GM23338 (cell line): Measurements from ENCODE around the gene CNTNAP5. TPM values are rescaled to one million over a fixed set of nuclear protein-coding genes. Genes with fewer than 3 reads are reported as not detected.

Source experiments
- ATAC-seq: fragments of 200-7000 bp; cut with Tn5 transposase; 3 replicates; pipeline ENCODE4 v1.9.1; 2020
- DNase-seq: peaks from one replicate; pipeline ENCODE4 v3.0.0-alpha.2; 2015; ENCODE audit warnings: low spot score
- H2AFZ ChIP-seq: fragments of 200-600 bp; sonication (generic); 2 replicates; pipeline ENCODE4 v1.8.0; 2016; ENCODE audit warnings: antibody characterized with exemption, mild to moderate bottlenecking, moderate library complexity
- H3F3A ChIP-seq: fragments of 200-600 bp; sonication (generic); replicated peaks from 2 replicates; pipeline ENCODE4 v1.8.0; 2017; ENCODE audit warnings: antibody characterized with exemption, mixed run types, low read depth
- H3K27ac ChIP-seq: fragments of 200-600 bp; sonication (generic); 2 replicates; pipeline ENCODE4 v1.6.1; 2016; ENCODE audit warnings: low read depth
- H3K27me3 ChIP-seq: fragments of 200-600 bp; sonication (generic); 2 replicates; pipeline ENCODE4 v1.8.0; 2016; ENCODE audit warnings: mild to moderate bottlenecking, mixed run types, moderate library complexity; ENCODE audit not compliant: insufficient read depth
- H3K36me3 ChIP-seq: fragments of 200-600 bp; sonication (generic); 2 replicates; pipeline ENCODE4 v1.8.0; 2016; ENCODE audit warnings: mild to moderate bottlenecking; ENCODE audit not compliant: insufficient read depth
- H3K4me1 ChIP-seq: fragments of 200-600 bp; sonication (generic); 2 replicates; pipeline ENCODE4 v1.8.0; 2016; ENCODE audit warnings: mild to moderate bottlenecking, moderate library complexity; ENCODE audit not compliant: insufficient read depth
- H3K4me2 ChIP-seq: fragments of 200-600 bp; sonication (generic); 2 replicates; pipeline ENCODE4 v1.7.1; 2017; ENCODE audit warnings: mixed run types
- H3K4me3 ChIP-seq: fragments of 200-600 bp; sonication (generic); 2 replicates; pipeline ENCODE4 v1.6.1; 2016; ENCODE audit warnings: mixed run types
- H3K79me2 ChIP-seq: fragments of 200-600 bp; sonication (generic); replicated peaks from 2 replicates; pipeline ENCODE4 v1.8.0; 2017; ENCODE audit warnings: mild to moderate bottlenecking; ENCODE audit not compliant: insufficient read depth
- H3K9me2 ChIP-seq: fragments of 200-600 bp; sonication (generic); 2 replicates; pipeline ENCODE4 v1.8.0; 2017; ENCODE audit not compliant: insufficient read depth
- H4K20me1 ChIP-seq: fragments of 200-600 bp; sonication (generic); replicated peaks from 2 replicates; pipeline ENCODE4 v1.8.0; 2017; ENCODE audit warnings: mild to moderate bottlenecking; ENCODE audit not compliant: insufficient read depth
- H3K27ac Mint-ChIP-seq: 2 replicates; pipeline ENCODE4 v1.8.0; 2020; ENCODE audit warnings: inconsistent platforms, mild to moderate bottlenecking, moderate library complexity, mixed read lengths
- H3K27me3 Mint-ChIP-seq: 3 replicates; pipeline ENCODE4 v1.8.0; 2022; ENCODE audit warnings: low read depth, mild to moderate bottlenecking, moderate library complexity, mixed read lengths, inconsistent platforms; ENCODE audit not compliant: insufficient read depth, poor library complexity
- H3K36me3 Mint-ChIP-seq: 3 replicates; pipeline ENCODE4 v1.8.0; 2021; ENCODE audit warnings: low read depth, mild to moderate bottlenecking, inconsistent platforms, moderate library complexity, mixed read lengths
- H3K4me1 Mint-ChIP-seq: 3 replicates; pipeline ENCODE4 v1.8.0; 2020; ENCODE audit warnings: mild to moderate bottlenecking, inconsistent platforms, mixed read lengths
- H3K4me3 Mint-ChIP-seq: 3 replicates; pipeline ENCODE4 v1.8.0; 2021; ENCODE audit warnings: moderate library complexity, mild to moderate bottlenecking, inconsistent platforms, mixed read lengths
- H3K9me3 Mint-ChIP-seq: 3 replicates; pipeline ENCODE4 v1.8.0; 2020; ENCODE audit warnings: moderate library complexity, mild to moderate bottlenecking, inconsistent platforms, mixed read lengths
- CREB1 ChIP-seq: fragments of 250-450 bp; sonication (Bioruptor Pico); IDR thresholded peaks from 2 replicates; pipeline ENCODE4 v1.5.0; 2020; ENCODE audit warnings: low read depth, mild to moderate bottlenecking, moderate library complexity
- CTCF ChIP-seq, 2 experiments: fragments of 200-600 bp in 1 of 2; sonication (generic) in 1 of 2; conservative IDR thresholded peaks; 2 replicates each; pipeline versions ENCODE4 v1.5.1 to v1.6.1; 2016 to 2017; ENCODE audit warnings: antibody characterized with exemption in 2 of 2, low read depth in 2 of 2, mild to moderate bottlenecking in 2 of 2, moderate library complexity in 1 of 2
- NANOG ChIP-seq: IDR thresholded peaks from 2 replicates; pipeline ENCODE4 v1.6.1; 2016; ENCODE audit warnings: antibody characterized with exemption, borderline replicate concordance
- REST ChIP-seq: IDR thresholded peaks from one replicate; pipeline ENCODE4 v1.6.1; 2018; ENCODE audit warnings: antibody characterized with exemption; ENCODE audit not compliant: unreplicated experiment
- ZNF114 ChIP-seq: fragments of 250-450 bp; sonication (Bioruptor Pico); IDR thresholded peaks from 2 replicates; pipeline ENCODE4 v1.5.0; 2020; ENCODE audit warnings: mild to moderate bottlenecking, moderate library complexity
- ZNF331 ChIP-seq: fragments of 250-450 bp; sonication (Bioruptor Pico); IDR thresholded peaks from 2 replicates; pipeline ENCODE4 v1.5.0; 2020; ENCODE audit warnings: low read depth, mild to moderate bottlenecking, moderate library complexity
- polyA plus RNA-seq: library from polyadenylated mRNA; unstranded; fragments of >200 nt; fragmentation: Nextera tagmentation; extraction: Ambion mirVana; gene quantifications from 2 replicates; pipeline ENCODE4 v1.2.1, GENCODE V29; 2016
- total RNA-seq: library from RNA; depleted of rRNA; stranded (reverse); fragments of >200 nt; shearing (Covaris generic); gene quantifications from 2 replicates; pipeline ENCODE4 v1.2.3, GENCODE V29; 2014

The CNTNAP5 gene
- total and polyA plus RNA-seq, 2 experiments from 2014 or later = 0.49 to 0.50 TPM

- H4K20me1 ChIP-seq = no peaks in the 10 kb centered on the region
- no peaks in the 10 kb centered on the region for H3K79me2 ChIP-seq
These were observed 7.7 kb downstream of the CNTNAP5 start for GRCh38 chr2:124032799-124033198.

GRCh38 chr2:124034265-124034664, 9.2 kb downstream of the CNTNAP5 start:
- H3K27me3 ChIP-seq = no peaks in the 10 kb centered on the region
- H3K27ac Mint-ChIP-seq = no peak overlapping the region
- no peaks in the 10 kb centered on the region for H4K20me1 ChIP-seq
- H3K4me2 ChIP-seq = no peak overlapping the region
- no peaks in the 10 kb centered on the region for H3K9me3 Mint-ChIP-seq
- H3K36me3 ChIP-seq = no peaks in the 10 kb centered on the region
- no peaks in the 10 kb centered on the region; the same call in 1 of the 2 replicates for H3K9me2 ChIP-seq
- H3K4me1 Mint-ChIP-seq = peaks cover 7% of the 10 kb centered on the region
- TF ChIP-seq REST (no peak), ZNF114 (no peak), NANOG (no peak), CTCF (conservative IDR thresholded peaks at IDR 0.05; ENCODE audit: low read depth in 2 of 2) (no peak), ZNF331 (CRISPR knock-in tag) (no peak), CREB1 (CRISPR knock-in tag) (no peak)
- no peak overlapping the region for H2AFZ ChIP-seq
- H3F3A ChIP-seq = no peaks in the 10 kb centered on the region
- no peak overlapping the region for H3K4me3 ChIP-seq
- ATAC-seq (no peak), DNase-seq (no peak)
- peaks cover 12% of the 10 kb centered on the region for H3K4me1 ChIP-seq
- H3K36me3 Mint-ChIP-seq = no peaks in the 10 kb centered on the region
- H3K79me2 ChIP-seq = no peaks in the 10 kb centered on the region
- no peaks in the 10 kb centered on the region for H3K27me3 Mint-ChIP-seq
- no peak overlapping the region for H3K4me3 Mint-ChIP-seq
- H3K27ac ChIP-seq = no peak overlapping the region

More at GRCh38 chr2:124032799-124033198, 7.7 kb downstream of the CNTNAP5 start:
- Mint-ChIP-seq H3K27ac (no peak overlapping the region), H3K4me3 (no peak overlapping the region), H3K27me3 (no peaks in the 10 kb centered on the region), H3K9me3 (no peaks in the 10 kb centered on the region), H3K36me3 (no peaks in the 10 kb centered on the region), H3K4me1 (no peaks in the 10 kb centered on the region)
- Histone ChIP-seq H3K36me3 (no peaks in the 10 kb centered on the region), H3K27me3 (no peaks in the 10 kb centered on the region), H2AFZ (no peak overlapping the region), H3F3A (no peaks in the 10 kb centered on the region), H3K4me1 (no peaks in the 10 kb centered on the region), H3K4me3 (no peak overlapping the region), H3K9me2 (no peaks in the 10 kb centered on the region; the same call in 1 of the 2 replicates), H3K27ac (no peak overlapping the region), H3K4me2 (no peak overlapping the region)
- no peak for DNase-seq
- ATAC-seq = no peak
- TF ChIP-seq CTCF (conservative IDR thresholded peaks at IDR 0.05; ENCODE audit: low read depth in 2 of 2) = no peak
